ENCODE measurements around the gene CSNK1G3.
"Not testable (repeated sequence)": the region's sequence is repeated elsewhere in the genome, so short reads cannot be mapped to it uniquely, and the experiment has no call there.

Gene CSNK1G3

GRCh38 chr5:123511648-123512605 is at the start of gene CSNK1G3:
Gene CSNK1G3 (plus strand): TSS chr5:123512177. CDS start chr5:123545664, 33,487 bp downstream.
- DNase-seq (ENCODE audit: low spot score), result peak; percentile 98

GRCh38 chr5:123466839-123467238 is 45.1 kb upstream of the CSNK1G3 start:
- not testable (repeated sequence) for DNase-seq (ENCODE audit: low spot score)

- DNase-seq (ENCODE audit: low spot score), result no peak
These were observed 40.6 kb upstream of the CSNK1G3 start for GRCh38 chr5:123471385-123471784.

GRCh38 chr5:123472150-123472924 is 39.6 kb upstream of the CSNK1G3 start:
- DNase-seq (ENCODE audit: low spot score), result no peak

- DNase-seq (ENCODE audit: low spot score), result no peak
These were observed 37.7 kb upstream of the CSNK1G3 start for GRCh38 chr5:123474228-123474627.

- DNase-seq (ENCODE audit: low spot score), result no peak
These were observed 35.2 kb upstream of the CSNK1G3 start for GRCh38 chr5:123476731-123477130.

- DNase-seq (ENCODE audit: low spot score), result no peak
These were observed 33.4 kb upstream of the CSNK1G3 start for GRCh38 chr5:123478546-123478945.

DNA sequence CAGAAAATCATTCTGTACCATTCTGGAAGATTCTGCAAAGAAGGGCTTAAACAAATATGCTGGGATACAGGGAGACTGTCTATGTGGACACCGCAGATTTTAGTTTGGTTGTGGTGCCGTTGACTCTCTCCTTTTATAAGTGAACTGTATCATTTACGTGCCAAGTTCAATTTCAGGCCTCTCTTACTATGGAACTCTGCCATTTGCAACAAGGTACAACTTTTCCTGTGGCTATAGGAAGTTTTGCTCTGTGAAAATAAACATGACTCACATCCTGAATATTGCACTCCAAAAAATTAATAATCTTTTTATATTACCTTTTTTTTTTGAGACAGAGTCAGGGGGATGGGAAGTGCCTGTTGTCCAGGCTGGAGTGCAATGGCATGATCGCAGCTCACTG is 29.7 kb upstream of the CSNK1G3 start:
- no peak for DNase-seq (ENCODE audit: low spot score)

- no peak for DNase-seq (ENCODE audit: low spot score)
These were observed 28.4 kb upstream of the CSNK1G3 start for GRCh38 chr5:123483446-123484077.

DNA sequence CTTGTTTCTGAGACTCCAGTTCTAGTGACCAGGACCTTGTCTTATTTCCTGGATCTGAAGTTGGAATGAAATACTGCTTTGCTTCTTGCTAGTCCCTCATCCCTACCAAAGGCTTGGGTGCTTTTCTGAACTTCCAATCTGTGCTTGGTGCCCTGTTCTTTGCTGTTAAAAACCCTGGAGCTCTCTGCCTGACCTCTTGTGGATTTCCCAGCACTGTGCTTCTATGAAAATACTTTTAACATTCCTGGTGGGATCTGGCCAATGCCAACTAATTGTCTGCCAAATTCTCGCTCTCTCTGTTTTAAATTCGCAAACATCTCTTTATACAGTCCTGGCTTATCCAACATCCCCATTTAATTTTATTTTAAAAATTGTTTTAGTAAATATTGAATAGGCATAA is 26.7 kb upstream of the CSNK1G3 start:
- DNase-seq (ENCODE audit: low spot score), result no peak

GRCh38 chr5:123486951-123487655 is 24.9 kb upstream of the CSNK1G3 start:
- DNase-seq (ENCODE audit: low spot score), result no peak

- DNase-seq (ENCODE audit: low spot score), result no peak
These were observed 21.0 kb upstream of the CSNK1G3 start for GRCh38 chr5:123490974-123491373.

- not testable (repeated sequence) for DNase-seq (ENCODE audit: low spot score)
These were observed 16.8 kb upstream of the CSNK1G3 start for GRCh38 chr5:123495211-123495610.

GRCh38 chr5:123496892-123497291 is 15.1 kb upstream of the CSNK1G3 start:
- no peak for DNase-seq (ENCODE audit: low spot score)

DNA sequence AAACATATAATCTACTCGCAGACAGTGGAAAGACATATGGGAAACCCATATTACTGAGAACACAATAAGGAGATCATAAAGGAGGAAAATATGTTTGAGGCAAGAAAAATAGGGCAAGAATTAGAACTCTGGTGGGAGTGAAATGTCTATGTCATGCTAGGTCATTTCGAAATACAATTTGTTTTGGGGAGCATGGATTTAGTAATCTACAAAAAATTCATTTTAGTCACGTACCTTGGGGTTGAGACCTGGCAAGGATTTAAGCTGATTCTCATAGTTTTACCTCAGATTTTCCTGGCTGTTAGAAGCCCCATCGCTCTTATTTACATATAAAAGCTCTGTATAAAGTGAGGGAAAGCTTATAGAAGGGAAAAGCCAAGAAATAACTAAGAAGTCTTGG is 11.5 kb upstream of the CSNK1G3 start:
- no peak for DNase-seq (ENCODE audit: low spot score)

GRCh38 chr5:123502120-123502519 is 9.9 kb upstream of the CSNK1G3 start:
- no peak for DNase-seq (ENCODE audit: low spot score)

GRCh38 chr5:123503299-123503698 is 8.7 kb upstream of the CSNK1G3 start:
- no peak for DNase-seq (ENCODE audit: low spot score)

- no peak for DNase-seq (ENCODE audit: low spot score)
These were observed 6.3 kb upstream of the CSNK1G3 start for GRCh38 chr5:123505633-123506032.

DNA sequence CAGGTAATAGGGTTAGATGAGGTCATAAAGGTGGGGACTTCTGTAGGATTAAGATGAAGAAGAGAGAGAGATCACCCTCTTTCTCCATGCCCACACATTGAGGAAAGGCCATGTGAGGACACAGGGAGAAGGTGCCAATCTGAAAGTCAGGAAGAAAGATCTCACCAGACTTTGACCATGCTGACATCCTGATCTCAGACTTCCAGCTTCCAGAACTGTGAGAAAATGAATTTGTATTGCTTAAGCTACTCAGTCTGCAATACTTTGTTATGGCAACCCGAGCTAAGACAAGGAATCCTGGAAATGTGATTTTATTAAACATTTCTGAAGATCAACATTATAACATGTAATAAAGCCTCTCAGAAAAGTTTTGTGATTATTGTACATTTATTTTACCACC is 3.5 kb upstream of the CSNK1G3 start:
- no peak for DNase-seq (ENCODE audit: low spot score)

DNA sequence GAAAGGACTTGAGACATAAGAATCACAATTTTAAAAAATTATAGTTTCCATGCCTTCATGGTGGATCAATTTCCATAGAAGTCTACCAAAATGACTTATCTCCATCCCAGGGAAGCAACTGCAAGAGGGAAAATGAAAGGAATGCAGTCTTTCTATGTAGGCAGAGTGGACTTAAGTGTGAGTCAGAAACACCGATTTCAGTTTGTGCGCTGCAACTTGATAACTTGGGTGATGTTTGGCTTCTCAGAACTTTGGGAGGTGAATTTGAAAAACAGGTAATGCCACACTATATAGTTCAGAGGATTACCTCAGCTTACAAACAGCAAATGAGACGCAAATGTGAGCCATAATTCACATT is 708 bp upstream of the CSNK1G3 start:
- DNase-seq (ENCODE audit: low spot score), result no peak

GRCh38 chr5:123512611-123513461 is 859 bp downstream of the CSNK1G3 start:
- peak; percentile 33 for DNase-seq (ENCODE audit: low spot score)

All from SW480 (cell line).